ENCODE data around the gene INSR.

The INSR gene

DNA sequence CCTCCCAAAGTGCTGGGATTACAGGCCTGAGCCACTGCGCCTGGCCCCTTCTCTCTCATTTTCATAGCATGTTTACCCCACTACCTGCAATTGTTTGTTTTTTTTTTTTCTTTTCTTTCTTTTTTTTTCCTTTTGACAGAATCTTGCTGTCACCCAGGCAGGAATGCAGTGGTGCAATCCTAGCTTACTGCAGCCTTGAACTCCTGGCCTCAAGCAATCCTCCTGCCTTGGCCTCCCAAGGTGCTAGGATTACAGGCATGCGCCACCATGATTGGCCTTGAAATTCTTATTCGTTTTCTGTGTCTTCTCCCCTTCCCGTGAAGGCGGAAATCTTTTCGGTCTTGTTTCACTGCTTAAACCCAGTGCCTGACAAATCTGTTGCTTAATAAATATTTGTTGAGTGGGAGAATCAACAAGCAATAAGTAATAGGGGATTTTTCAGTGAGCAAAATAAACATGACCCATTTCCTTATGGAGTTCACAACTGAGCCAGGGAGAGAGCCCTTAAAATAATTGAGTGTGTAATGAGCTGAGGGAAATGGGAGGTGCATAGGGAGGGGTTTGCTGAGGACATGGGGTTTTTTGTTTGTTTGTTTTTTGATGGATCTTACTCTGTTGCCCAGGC is 1.8 kb upstream of the INSR start:
- no peak for ATAC-seq
- no peak for DNase-seq

DNA sequence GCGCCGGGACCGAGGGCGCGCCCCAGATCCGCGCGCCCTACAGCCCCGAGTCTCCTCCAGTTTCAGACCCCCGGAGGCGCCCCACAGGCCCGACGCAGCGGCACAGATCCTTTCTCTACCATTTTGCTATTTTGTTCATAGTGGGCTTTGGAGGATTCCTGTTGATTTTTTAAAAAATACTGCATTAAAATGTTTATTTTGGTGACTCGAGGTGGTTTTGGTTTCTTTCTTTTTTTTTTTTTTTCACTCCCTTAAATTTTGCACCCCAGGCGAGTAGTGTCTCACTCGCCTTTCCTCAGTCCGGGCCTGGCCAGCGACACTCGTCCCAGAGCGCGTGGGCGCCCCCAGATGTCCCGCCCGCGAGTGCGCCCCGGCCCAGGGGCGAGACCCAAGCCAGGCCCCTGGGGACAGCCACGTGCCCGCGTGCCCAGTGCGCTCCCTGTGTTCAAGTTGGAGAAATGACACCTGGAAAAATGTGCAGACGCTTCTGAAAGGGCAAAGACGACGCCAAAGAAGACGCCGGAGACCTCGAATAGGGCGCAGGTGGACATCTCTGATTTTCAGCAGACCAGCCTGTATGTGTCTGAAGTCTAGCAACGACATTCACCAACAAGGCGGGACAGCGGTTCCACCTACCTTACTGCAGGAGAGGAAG is 471 bp upstream of the INSR start:
- ATAC-seq (no peak), DNase-seq (peak; percentile 42)

DNA sequence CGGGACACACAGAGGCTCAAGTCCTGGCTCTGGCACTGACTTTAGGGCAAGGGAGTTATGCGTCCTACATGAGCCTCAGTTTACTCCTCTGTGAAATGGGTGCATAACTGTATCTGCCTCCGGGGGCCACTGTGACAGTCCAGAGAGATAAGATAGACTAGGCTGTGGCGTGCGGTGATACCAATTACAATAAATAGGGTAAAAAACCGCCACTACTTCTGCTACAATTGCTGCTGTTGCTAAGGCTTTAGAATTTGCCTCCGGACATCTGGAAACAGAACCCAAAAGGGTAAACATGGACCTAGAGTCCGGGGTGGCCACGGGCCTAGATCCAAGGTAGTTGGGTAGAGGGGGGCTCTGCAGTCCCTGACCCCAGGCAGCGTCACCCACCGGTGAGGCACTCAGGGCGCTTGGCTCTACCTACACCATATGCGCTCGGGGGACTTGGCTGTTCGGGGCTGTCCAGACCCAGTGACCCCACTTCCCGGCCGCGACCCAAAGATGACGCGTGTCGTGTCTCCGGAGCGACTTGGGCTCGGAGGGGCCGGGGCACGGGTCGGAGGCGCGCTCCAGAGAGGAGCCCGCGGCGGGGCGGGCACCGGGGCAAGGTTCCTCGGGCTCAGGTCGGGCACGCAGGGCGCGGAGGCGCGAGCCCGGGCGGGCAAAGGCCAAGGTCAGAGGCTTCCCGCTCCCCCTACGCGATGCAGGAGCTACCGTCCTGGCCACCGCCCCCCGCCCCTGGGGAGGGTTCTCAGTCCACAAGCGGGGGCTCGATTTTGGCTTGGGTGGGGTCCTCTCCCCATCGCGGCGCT is 1.1 kb downstream of the INSR start:
- peak; percentile 26 for DNase-seq
- peak; percentile 12 for ATAC-seq

DNA sequence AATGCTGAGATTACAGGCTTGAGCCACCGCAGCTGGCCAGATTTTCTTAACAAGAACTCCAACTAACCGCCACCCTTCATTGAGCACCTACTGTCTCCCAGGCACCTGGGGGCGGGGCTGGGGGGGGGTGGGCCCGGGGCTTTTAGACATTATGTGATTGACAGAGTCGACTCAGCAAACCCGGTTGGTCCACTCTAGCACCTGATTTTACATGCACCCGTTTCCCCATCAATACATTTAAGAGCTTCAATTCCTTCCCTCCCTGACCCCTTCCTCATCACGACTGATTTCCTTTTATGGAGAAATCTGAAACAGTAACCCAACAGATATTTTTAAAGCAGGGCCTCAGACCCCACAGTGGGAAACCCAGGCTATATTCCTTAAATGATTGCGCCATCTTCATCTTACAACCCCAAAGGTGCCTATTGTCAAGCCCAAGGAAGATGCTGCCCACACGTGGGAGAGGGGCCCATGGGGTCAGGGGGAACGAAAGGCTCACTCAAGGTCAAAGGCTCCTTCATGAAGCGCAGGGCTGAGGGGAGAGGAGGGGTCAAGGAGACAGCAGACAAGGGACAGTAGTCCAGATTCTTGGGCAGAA is 1.8 kb downstream of the INSR start:
- no peak for ATAC-seq
- DNase-seq, result no peak

GRCh38 chr19:7288977-7289376 is 5.2 kb downstream of the INSR start:
- no peak for DNase-seq
- ATAC-seq, result no peak

DNA sequence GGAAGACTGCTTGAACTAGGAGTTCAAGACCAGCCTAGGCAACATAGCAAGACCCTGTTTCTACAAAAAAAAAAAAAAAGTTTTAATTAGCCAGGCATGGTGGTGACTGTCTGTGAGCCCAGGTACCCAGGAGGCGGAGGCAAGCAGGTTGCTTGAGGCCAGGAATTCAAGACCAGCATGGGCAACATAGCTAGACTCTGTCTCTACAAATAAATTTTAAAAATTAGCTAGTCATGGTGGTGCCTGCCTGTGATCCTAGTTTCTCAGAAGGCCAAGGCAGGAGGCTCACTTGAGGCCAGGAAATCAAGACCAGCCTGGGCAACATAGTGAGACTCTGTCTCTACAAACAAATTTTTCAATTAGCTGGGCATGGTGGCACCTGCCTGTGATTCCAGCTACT is 6.1 kb downstream of the INSR start:
- ATAC-seq (no peak), DNase-seq (no peak)

- DNase-seq (no peak), ATAC-seq (no peak)
Observed at GRCh38 chr19:7287722-7288121, 6.5 kb downstream of the INSR start.

- no peak for ATAC-seq
- no peak for DNase-seq
Observed at GRCh38 chr19:7280940-7281666, 13.1 kb downstream of the INSR start.

DNA sequence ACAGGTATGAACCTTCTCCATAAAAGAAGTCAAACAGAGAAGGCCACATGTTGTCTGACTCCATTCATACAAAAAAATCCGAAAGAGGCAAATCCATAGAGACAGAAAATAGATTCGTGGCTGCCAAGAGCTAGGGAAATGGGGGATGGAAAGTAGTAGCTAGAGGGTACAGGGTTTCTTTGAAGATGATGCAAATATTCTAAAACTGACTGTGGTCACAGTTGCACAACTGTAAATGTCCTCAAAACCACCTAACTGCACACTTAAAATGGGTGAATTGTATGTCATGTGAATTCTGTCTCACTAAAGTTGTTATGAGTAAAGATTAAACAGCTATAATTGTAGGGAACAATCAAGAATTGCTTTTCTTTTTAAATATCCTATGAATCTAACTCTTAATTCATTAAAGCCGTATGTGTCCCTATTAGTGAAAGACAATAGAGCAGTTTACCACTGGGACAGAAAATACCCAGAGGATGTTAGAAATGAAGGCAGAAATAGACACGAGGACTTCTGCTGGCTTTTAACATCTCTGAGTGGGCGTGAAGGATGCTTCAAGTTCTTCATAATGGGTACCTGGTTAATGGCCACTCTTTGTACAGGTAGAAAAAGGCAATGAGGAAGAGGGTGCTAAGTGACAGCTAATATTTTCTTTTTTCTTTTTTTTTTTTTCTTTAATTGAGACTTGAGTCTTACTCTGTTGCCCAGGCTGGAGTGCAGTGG is 21.2 kb downstream of the INSR start:
- no peak for DNase-seq
- ATAC-seq, result no peak

DNA sequence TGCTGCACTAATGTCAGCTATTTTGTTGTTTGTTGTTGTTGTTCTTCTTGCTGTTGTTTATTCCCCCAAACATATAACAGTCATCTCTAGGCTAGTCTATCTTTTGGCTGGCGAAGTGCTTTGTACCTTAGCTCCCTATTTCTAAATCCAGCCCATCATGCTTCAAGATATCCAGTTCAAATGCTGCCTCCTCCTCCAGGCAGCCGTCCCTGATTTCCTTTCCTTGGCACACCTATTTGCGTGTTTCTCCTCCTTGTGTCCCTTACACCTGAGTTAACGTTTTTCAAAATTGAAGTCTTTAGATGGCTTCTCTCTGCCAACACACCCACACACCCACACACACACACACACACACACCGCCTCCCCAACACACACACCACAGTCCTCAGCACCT is 25.5 kb downstream of the INSR start:
- ATAC-seq, result no peak
- no peak for DNase-seq

GRCh38 chr19:7267792-7268704 is 26.2 kb downstream of the INSR start:
- DNase-seq, result no peak
- no peak for ATAC-seq

DNA sequence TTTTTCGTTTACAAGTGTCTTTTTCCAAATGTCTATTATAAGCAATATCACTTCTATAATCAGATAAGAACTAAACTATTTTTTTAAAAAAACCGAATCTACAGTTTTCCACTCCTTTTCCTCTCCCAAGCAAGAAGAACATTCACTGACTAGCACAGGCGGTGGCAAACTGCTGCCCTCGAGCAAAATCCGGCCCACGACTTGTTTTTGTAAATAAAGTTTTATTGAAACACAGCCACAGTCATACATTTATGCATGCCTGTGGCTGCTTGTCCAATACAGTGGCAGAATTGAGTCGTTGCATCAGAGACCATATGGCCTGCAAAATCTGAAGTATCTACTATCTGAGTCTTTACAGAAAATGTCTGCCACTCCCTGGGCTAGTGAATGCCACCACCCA is 27.4 kb downstream of the INSR start:
- ATAC-seq, result no peak
- DNase-seq, result no peak

GRCh38 chr19:7265963-7266362 is 28.3 kb downstream of the INSR start:
- no peak for DNase-seq
- no peak for ATAC-seq

DNA sequence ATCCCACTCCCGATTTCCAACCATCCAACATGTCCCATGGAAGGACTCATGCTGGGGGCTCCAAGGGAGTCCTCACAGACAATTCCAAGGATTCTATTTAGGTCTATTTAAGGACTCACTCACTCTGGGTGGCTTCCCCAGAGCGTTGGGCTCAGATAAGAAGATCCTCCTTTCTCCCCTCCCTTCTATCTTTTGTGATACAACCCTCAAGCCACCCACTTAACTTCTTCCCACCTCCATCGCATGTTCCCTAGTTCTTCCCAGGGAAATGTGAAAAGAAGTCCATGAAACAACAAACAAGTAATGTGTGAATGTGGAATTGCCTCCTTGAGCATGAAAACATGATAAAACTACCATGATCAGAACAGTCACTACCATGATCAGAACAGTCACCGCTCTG is 29.4 kb downstream of the INSR start:
- DNase-seq (no peak), ATAC-seq (no peak)

DNA sequence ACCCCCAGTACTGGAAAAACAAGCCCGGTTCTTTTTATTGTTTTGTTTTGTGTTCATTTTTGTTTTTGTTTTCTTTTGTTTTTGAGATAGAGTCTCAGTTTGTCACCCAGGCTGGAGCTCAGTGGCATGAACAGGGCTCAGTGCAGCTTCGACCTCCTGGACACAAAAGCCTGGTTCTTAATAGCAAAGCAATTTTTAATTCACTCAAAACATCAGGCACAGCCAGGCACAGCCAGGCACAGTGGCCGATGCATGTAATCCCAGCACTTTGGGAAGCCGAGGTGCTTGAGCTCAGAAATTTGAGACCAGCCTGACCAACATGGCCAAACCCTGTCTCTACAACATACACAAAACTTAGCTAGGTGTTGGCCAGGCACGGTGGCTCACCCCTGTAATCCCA is 30.7 kb downstream of the INSR start:
- no peak for DNase-seq
- ATAC-seq, result no peak

- DNase-seq (no peak), ATAC-seq (no peak)
Observed at GRCh38 chr19:7263066-7263465, 31.1 kb downstream of the INSR start.

DNA sequence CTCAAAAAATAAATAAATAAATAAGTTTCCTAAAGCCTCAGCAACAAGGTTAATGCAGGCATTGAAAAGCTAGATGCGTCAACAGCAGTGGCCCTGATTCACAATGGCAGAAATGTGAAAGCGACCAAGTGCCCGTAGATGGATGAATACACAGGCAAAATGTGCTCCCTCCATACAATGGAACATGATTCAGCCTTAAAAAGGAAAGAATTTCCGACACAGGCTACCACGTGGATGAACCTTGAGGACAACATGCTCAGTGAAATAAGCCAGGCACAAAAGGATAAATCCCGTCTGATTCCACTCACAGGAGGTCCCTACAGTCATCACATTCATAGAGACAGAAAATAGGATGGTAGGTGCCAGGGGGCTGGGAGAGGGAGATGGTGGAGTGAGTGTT is 31.7 kb downstream of the INSR start:
- ATAC-seq (no peak), DNase-seq (no peak)

DNA sequence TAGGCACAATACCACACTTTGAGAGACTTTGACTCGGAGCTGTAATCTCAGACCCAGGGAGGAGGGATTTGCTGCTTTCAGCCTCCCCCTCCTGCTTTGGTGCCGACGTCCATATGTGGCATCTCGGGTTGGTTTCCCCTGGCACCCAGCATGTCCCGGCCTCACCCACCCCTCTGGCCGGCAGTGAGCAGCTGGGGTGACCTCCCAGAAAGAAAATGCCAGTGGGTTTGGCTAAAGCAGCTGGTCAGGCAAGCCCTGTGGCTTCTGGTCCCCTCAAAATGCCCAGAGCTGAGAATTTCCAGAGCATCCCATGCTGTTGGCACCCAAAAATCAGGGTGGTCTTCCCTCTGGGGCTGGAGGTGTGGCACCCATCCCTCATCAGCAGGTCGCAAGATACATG is 34.1 kb downstream of the INSR start:
- ATAC-seq, result no peak
- DNase-seq, result no peak

DNA sequence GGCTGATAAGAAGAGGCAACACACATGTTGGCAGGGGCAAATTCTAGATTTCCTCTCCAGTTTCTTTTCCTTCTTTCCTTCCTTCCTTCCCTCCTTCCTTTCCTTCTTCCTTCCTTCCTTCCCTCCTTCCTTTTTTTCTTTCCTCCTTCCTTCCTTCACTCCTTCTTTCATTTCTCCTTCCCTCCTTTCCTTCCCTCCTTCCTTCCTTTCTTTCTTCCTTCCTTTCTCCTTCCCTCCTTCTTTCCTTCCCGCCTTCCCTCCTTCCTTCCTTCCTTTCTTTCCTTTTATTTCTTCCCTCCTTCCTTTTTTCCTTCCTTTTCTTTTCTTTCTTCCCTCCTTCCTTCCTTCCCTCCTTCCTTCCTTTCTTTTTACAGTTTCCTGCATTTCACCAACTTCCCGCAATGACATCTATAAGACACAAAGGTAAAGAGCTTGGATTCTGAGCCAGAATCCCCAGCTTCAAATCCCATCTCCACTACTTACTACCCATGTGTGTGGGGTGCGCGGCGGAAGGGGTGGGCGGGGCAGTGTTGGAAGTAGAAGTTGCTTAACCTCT is 35.3 kb downstream of the INSR start:
- ATAC-seq (no peak), DNase-seq (no peak)
